Lower lobe of right lung (tissue), 2 donors: ENCODE results near the gene DLG3. TPM values are rescaled to one million over a fixed set of nuclear protein-coding genes. Genes with fewer than 3 reads are reported as not detected.

Experiments
- ATAC-seq, 2 donors: fragments of 200-7000 bp; cut with Tn5 transposase; one replicate each; pipeline ENCODE4 v1.9.1; 2020 to 2022; ENCODE audit warnings: mild to moderate bottlenecking in 2 of 2, moderate library complexity in 2 of 2
- DNase-seq: peaks from one replicate; pipeline ENCODE4 v3.0.0-alpha.2; 2020
- H3K27ac ChIP-seq: fragments of 200-600 bp; one replicate; pipeline ENCODE4 v1.8.0; 2022
- H3K27me3 ChIP-seq: fragments of 200-600 bp; one replicate; pipeline ENCODE4 v1.8.0; 2022; ENCODE audit warnings: low read depth
- H3K36me3 ChIP-seq: fragments of 200-600 bp; one replicate; pipeline ENCODE4 v1.8.0; 2022; ENCODE audit warnings: mild to moderate bottlenecking
- H3K4me1 ChIP-seq: fragments of 200-600 bp; one replicate; pipeline ENCODE4 v1.8.0; 2022
- H3K4me3 ChIP-seq: fragments of 200-600 bp; one replicate; pipeline ENCODE4 v1.8.0; 2022; ENCODE audit warnings: mild to moderate bottlenecking
- H3K9me3 ChIP-seq: fragments of 200-600 bp; one replicate; pipeline ENCODE4 v1.8.0; 2022
- CTCF ChIP-seq: fragments of 200-600 bp; IDR thresholded peaks from one replicate; pipeline ENCODE4 v1.8.0; 2022; ENCODE audit warnings: antibody characterized with exemption, mild to moderate bottlenecking
- intact Hi-C: fragments of 100-400 bp; cut with DNase I; formaldehyde crosslinking; loops from one replicate; pipeline ENCODE4 v1.11.0; 2022
- total RNA-seq: library from RNA; stranded (reverse); fragmentation: NEBNext Ultra II Directional; extraction: Animal tissue kit (Norgen Biotek cat#: 25700); gene quantifications from one replicate; pipeline ENCODE4 v1.2.1, GENCODE V29; 2021
- donor health status: DM: no; HTN: yes; CAD: no; lungs with severe emphysema.

The DLG3 gene
- total RNA-seq, 1 donor from 2014 or later = 24.1 TPM

DNA sequence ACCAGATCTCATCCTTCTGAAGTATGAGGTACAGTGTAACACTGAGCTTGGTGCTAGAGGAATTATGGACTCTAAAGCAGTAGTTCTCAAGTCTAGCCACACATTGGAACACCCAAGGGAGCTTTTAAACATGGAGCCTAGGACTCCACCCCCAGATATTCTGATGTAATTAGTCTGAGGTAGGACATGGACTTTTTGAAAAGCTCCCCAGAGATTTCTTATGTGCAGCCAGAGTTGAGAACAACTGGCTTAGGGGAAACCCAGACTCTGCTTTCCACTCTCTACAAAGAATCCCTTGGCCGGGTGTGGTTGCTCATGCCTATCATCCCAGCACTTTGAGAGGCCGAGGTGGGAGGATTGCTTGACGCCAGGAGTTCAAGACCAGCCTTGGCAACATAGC lies 33.2 kb upstream of the DLG3 start:
- TF ChIP-seq CTCF = no peak
- Histone ChIP-seq H3K4me3 (no peak overlapping the region), H3K27me3 (no peaks in the 10 kb centered on the region), H3K36me3 (no peaks in the 10 kb centered on the region), H3K4me1 (no peaks in the 10 kb centered on the region), H3K27ac (no peak overlapping the region), H3K9me3 (no peaks in the 10 kb centered on the region)
- DNase-seq = no peak
- intact Hi-C loops = no loop called here
- ATAC-seq = no peak

GRCh38 chrX:70421618-70422017 lies 23.0 kb upstream of the DLG3 start:
- TF ChIP-seq CTCF = no peak
- no peak overlapping the region for H3K27ac ChIP-seq
- intact Hi-C loops = no loop called here
- no peaks in the 10 kb centered on the region for H3K4me1 ChIP-seq
- no peaks in the 10 kb centered on the region for H3K9me3 ChIP-seq
- no peak overlapping the region for H3K4me3 ChIP-seq
- no peak for ATAC-seq
- DNase-seq = no peak
- H3K36me3 ChIP-seq = no peaks in the 10 kb centered on the region
- H3K27me3 ChIP-seq = no peaks in the 10 kb centered on the region

- Histone ChIP-seq H3K27ac (no peak within 1 kb of the TSS), H3K27me3 (no peaks in the 10 kb centered on the region), H3K36me3 (no peaks in the 10 kb centered on the region), H3K9me3 (no peaks in the 10 kb centered on the region), H3K4me3 (no peak within 1 kb of the TSS), H3K4me1 (no peaks in the 10 kb centered on the region)
- intact Hi-C loops = no loop called here
- TF ChIP-seq CTCF = no peak
- DNase-seq = no peak
- peak in 1 of 2 donors; percentile 32 for ATAC-seq
Measured at GRCh38 chrX:70422851-70423341, 21.7 kb upstream of the DLG3 start, which contains the start of gene GDPD2. Gene GDPD2 (plus strand): TSS chrX:70423314. CDS start chrX:70424985, 1,671 bp downstream.

GRCh38 chrX:70423936-70424675 lies 20.5 kb upstream of the DLG3 start:
- Histone ChIP-seq H3K4me3 (no peak overlapping the region), H3K27ac (no peak overlapping the region), H3K9me3 (no peaks in the 10 kb centered on the region), H3K36me3 (no peaks in the 10 kb centered on the region), H3K27me3 (no peaks in the 10 kb centered on the region), H3K4me1 (no peaks in the 10 kb centered on the region)
- ATAC-seq (no peak), DNase-seq (no peak)
- intact Hi-C loops = no loop called here
- TF ChIP-seq CTCF = no peak

DNA sequence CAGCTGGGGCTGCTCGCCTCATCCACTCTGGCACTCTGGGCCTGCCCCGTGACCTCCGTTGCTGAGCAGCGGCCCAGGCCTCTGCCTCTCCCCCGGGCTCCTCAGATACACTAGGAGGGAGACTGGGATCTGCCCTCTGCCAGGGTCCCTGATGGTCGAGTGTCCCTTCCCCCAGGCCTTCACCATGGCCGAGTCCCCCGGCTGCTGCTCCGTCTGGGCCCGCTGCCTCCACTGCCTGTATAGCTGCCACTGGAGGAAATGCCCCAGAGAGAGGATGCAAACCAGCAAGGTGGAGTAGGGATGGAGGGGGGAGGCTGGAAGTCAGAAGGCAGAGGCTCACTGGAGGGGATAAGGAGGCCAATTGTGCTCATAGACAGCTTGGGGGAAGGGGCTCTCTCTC lies 19.8 kb upstream of the DLG3 start:
- H3K36me3 ChIP-seq = no peaks in the 10 kb centered on the region
- DNase-seq (no peak), ATAC-seq (no peak)
- no peaks in the 10 kb centered on the region for H3K9me3 ChIP-seq
- no peak for TF ChIP-seq CTCF
- intact Hi-C loops = no loop called here
- no peak overlapping the region for H3K4me3 ChIP-seq
- no peaks in the 10 kb centered on the region for H3K27me3 ChIP-seq
- no peaks in the 10 kb centered on the region for H3K4me1 ChIP-seq
- no peak overlapping the region for H3K27ac ChIP-seq
